Suprapubic skin (tissue), 4 donors: Measurements from ENCODE around the gene TMEM253. TPM values are rescaled to one million over a fixed set of nuclear protein-coding genes. Genes with fewer than 3 reads are reported as not detected.
A peak's percentile ranks its signal among the peaks of the same experiment; 100 is the strongest.

Source experiments
- DNase-seq, 2 donors: peaks; one replicate each; pipeline ENCODE4 v3.0.0-alpha.2; 2019; ENCODE audit warnings: low spot score in 2 of 2
- H3K27ac ChIP-seq: fragments of 200-600 bp; sonication (generic); one replicate; pipeline ENCODE4 v1.5.1; 2019
- H3K27me3 ChIP-seq: fragments of 200-600 bp; sonication (generic); one replicate; pipeline ENCODE4 v1.5.1; 2019
- H3K36me3 ChIP-seq: fragments of 200-600 bp; sonication (generic); one replicate; pipeline ENCODE4 v1.5.1; 2019
- H3K4me1 ChIP-seq: fragments of 200-600 bp; sonication (generic); one replicate; pipeline ENCODE4 v1.5.1; 2019
- H3K4me3 ChIP-seq: fragments of 200-600 bp; sonication (generic); one replicate; pipeline ENCODE4 v1.5.1; 2019; ENCODE audit warnings: mild to moderate bottlenecking
- H3K9me3 ChIP-seq: fragments of 200-600 bp; sonication (generic); one replicate; pipeline ENCODE4 v1.5.1; 2019
- EP300 ChIP-seq: sonication (generic); formaldehyde crosslinking; IDR thresholded peaks from one replicate; pipeline ENCODE4 v1.6.1; 2017; ENCODE audit warnings: antibody characterized with exemption
- POLR2A ChIP-seq, 2 donors: fragments of 450-650 bp; IDR thresholded peaks; one replicate each; pipeline ENCODE4 v1.6.1; 2017; ENCODE audit warnings: antibody characterized with exemption in 2 of 2, mild to moderate bottlenecking in 2 of 2, moderate library complexity in 2 of 2
- POLR2AphosphoS5 ChIP-seq, 3 donors: sonication (generic); formaldehyde crosslinking; IDR thresholded peaks; one replicate each; pipeline ENCODE4 v1.6.1; 2017; ENCODE audit warnings: antibody characterized with exemption in 3 of 3
- WGBS: methylation state at CpG from one replicate; pipeline ENCODE4 v1.1.5; 2018; 5-methylcytosine and 5-hydroxymethylcytosine counted together
- total RNA-seq, 4 donors: library from RNA; depleted of rRNA; stranded (reverse); fragments of >200 nt; gene quantifications; one replicate each; pipeline ENCODE4 v1.1.0, GENCODE V29; 2016
- TF ChIP-seq, protein P1 (sequence below), 2 donors: fragments of 200-600 bp in 1 of 2; fragments of 450-650 bp in 1 of 2; sonication (generic) in 1 of 2; IDR thresholded peaks; one replicate each; pipeline ENCODE4 v1.5.1; 2016 to 2019; ENCODE audit warnings: antibody characterized with exemption in 2 of 2, mild to moderate bottlenecking in 1 of 2, moderate library complexity in 1 of 2

Gene TMEM253
- total RNA-seq, 4 donors from 2014 or later: 0.53 to 2.0 (median 0.83) TPM; not detected in 1

DNA sequence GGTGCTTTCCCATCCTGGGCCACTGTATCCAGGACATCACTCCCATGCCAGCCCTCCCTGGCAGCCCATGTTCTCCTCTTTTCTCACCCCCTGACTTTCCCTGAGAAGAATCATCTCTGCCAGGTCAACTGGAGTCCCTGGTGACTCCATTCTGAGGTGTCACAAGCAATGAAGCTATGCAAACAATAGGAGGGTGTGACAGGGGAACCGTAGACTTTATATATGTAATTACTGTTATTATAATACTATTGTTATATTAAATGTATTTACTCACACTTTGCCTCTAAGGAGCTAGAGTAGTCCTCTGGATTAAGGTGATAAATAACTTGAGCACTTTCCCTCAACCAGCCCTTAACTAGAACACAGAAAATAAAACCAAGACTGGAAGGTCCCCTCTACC, 11.6 kb upstream of the TMEM253 start:
- TF ChIP-seq EP300: no peak
- 53% methylated on average over 1 of the region's 1 CpG for WGBS
- H3K36me3 ChIP-seq: peaks cover 61% of the 10 kb centered on the region
- H3K9me3 ChIP-seq: no peaks in the 10 kb centered on the region
- no peak overlapping the region for H3K27ac ChIP-seq
- DNase-seq: no peak
- H3K4me1 ChIP-seq: peaks cover 32% of the 10 kb centered on the region
- H3K27me3 ChIP-seq: no peaks in the 10 kb centered on the region
- no peak overlapping the region for H3K4me3 ChIP-seq

DNA sequence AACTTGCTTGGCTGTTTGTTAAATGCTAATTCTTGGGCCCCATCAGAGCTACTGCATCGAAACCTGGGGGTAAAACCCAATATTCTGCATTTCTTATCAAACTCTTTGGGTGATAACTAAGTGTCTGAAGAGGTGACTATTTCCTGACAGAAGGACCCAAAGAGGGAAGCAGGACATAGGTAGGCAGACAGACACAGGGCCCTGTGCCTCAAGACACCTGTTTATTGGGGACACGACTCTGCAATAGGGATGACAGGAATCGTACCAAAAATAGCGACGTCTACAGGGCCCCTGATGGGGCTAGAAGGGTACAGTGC, 11.0 kb upstream of the TMEM253 start:
- no peak overlapping the region for H3K4me3 ChIP-seq
- DNase-seq: no peak
- WGBS: 92% methylated on average over 5 of the region's 5 CpGs
- no peak overlapping the region for H3K27ac ChIP-seq
- peaks cover 33% of the 10 kb centered on the region for H3K4me1 ChIP-seq
- H3K9me3 ChIP-seq: no peaks in the 10 kb centered on the region
- TF ChIP-seq EP300 (no peak), POLR2AphosphoS5 (IDR thresholded peaks at IDR 0.05) (no peak), POLR2A (IDR thresholded peaks at IDR 0.05) (no peak)
- TF ChIP-seq, protein P1, sequence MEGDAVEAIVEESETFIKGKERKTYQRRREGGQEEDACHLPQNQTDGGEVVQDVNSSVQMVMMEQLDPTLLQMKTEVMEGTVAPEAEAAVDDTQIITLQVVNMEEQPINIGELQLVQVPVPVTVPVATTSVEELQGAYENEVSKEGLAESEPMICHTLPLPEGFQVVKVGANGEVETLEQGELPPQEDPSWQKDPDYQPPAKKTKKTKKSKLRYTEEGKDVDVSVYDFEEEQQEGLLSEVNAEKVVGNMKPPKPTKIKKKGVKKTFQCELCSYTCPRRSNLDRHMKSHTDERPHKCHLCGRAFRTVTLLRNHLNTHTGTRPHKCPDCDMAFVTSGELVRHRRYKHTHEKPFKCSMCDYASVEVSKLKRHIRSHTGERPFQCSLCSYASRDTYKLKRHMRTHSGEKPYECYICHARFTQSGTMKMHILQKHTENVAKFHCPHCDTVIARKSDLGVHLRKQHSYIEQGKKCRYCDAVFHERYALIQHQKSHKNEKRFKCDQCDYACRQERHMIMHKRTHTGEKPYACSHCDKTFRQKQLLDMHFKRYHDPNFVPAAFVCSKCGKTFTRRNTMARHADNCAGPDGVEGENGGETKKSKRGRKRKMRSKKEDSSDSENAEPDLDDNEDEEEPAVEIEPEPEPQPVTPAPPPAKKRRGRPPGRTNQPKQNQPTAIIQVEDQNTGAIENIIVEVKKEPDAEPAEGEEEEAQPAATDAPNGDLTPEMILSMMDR (IDR thresholded peaks at IDR 0.05): no peak
- H3K36me3 ChIP-seq: peaks cover 58% of the 10 kb centered on the region
- H3K27me3 ChIP-seq: no peaks in the 10 kb centered on the region

DNA sequence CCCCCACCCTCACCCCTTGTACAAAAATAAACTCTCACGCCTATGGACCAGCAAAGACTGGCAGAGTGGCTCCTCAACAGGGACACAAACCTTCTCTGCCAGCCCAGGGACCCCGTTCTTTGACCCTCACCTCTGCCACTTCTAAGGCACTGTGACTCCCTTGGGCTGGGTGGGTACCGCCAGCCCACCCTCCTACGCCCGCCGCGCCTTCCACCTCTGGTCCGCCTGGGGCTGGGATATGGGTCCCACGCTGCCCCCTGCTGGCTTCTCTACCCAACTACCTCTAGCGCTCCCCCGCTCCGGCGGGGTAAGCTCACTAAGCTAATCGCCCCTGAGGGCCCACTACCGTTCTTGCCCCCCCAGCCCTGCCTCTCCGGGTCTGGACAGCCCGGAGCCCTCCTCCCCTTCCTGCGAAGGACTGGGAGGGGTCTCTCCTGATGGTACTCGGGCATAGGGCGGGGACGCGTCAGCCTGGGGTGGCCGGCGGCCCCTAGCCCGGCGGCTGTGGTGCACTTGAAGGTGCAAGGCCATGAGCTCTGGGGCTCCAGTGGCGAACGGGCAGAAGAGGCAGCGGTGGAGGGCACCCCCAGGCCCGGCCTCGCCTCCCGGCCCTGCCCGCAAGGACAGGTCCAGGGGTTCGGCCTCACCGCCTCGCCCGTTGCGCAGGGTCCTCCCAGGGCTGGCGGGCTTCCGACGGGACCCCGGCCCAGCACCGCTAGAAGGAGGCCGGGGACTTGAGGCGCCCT, 10.5 kb upstream of the TMEM253 start:
- TF ChIP-seq, protein P1 (IDR thresholded peaks at IDR 0.05): peak in 1 of 2 donors; percentile 23
- no peak for TF ChIP-seq POLR2A (IDR thresholded peaks at IDR 0.05)
- no peak overlapping the region for H3K4me3 ChIP-seq
- no peaks in the 10 kb centered on the region for H3K27me3 ChIP-seq
- H3K27ac ChIP-seq: no peak overlapping the region
- H3K9me3 ChIP-seq: no peaks in the 10 kb centered on the region
- H3K36me3 ChIP-seq: peaks cover 52% of the 10 kb centered on the region
- DNase-seq: no peak
- WGBS: 84% methylated on average over 26 of the region's 45 CpGs
- H3K4me1 ChIP-seq: peaks cover 28% of the 10 kb centered on the region

DNA sequence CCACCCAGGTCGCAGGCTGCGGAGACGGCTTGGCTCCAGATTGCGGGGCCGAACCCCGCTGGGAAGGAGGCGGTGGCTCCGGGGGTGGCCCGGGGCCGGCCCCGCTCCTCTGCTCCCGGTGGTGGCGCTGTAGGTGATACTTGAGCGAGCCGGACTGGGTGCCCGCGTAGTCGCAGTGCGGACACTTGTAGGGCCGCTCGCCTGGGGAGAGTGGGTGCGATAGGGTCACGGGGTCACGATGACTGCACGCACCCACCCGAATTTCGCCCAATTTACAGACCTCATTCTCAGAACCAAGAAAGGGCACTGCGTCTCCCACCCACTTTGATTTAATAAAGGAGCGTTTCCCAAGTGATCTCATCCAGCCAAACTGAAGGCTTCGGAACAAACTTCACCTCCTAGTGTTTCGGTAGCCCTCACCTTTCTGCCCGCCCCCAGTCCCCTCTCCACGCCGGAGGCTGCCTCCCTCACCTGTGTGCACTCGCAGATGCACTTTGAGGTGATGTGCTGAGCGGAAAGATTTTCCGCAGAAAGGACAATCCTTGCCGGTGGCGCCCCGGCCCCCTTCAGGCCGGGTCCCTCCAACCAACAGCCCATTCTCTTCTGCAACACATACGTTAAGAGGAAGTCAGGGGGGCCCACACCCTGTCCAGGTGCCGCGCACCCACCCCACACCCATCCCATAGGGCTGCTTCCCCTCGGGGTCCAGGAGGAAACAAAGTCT, 9.8 kb upstream of the TMEM253 start:
- peaks cover 46% of the 10 kb centered on the region for H3K36me3 ChIP-seq
- peaks cover 28% of the 10 kb centered on the region for H3K4me1 ChIP-seq

DNA sequence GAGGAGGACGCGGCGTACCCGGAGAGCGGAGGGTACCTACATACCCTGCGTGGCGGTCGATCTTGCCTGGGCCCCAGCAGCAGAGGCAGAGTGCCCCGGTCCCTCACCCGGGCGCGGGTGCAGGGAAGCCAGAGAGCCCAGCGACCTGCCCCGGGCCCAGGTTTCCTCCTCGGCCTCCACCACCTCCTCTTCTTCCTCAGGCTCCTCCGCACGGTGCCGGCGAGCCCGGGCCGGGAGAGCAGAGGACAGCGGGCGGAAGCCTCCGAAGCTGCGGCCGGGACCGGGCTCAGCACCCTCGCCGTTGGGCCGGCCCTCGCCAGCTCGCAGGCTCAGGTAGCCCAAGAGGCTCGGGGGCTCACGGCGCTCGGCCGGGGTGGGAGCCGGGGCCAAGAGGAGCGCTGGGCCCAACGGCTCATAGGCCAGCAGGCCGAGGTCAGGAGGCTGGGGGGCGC, 9.0 kb upstream of the TMEM253 start:
- Histone ChIP-seq H3K9me3 (no peaks in the 10 kb centered on the region), H3K4me1 (peaks cover 35% of the 10 kb centered on the region), H3K27me3 (no peaks in the 10 kb centered on the region), H3K36me3 (peaks cover 46% of the 10 kb centered on the region), H3K27ac (no peak overlapping the region), H3K4me3 (no peak overlapping the region)
- TF ChIP-seq POLR2A (IDR thresholded peaks at IDR 0.05) (no peak), EP300 (no peak), POLR2AphosphoS5 (IDR thresholded peaks at IDR 0.05) (no peak)
- TF ChIP-seq, protein P1 (IDR thresholded peaks at IDR 0.05): no peak
- WGBS: 90% methylated on average over 25 of the region's 42 CpGs
- DNase-seq: no peak

More for the DNA sequence above, 9.8 kb upstream of the TMEM253 start:
- Histone ChIP-seq H3K4me3 (no peak overlapping the region), H3K27me3 (no peaks in the 10 kb centered on the region), H3K27ac (no peak overlapping the region), H3K9me3 (no peaks in the 10 kb centered on the region)
- no peak for TF ChIP-seq POLR2A (IDR thresholded peaks at IDR 0.05)
- 92% methylated on average over 42 of the region's 45 CpGs for WGBS
- no peak for DNase-seq

DNA sequence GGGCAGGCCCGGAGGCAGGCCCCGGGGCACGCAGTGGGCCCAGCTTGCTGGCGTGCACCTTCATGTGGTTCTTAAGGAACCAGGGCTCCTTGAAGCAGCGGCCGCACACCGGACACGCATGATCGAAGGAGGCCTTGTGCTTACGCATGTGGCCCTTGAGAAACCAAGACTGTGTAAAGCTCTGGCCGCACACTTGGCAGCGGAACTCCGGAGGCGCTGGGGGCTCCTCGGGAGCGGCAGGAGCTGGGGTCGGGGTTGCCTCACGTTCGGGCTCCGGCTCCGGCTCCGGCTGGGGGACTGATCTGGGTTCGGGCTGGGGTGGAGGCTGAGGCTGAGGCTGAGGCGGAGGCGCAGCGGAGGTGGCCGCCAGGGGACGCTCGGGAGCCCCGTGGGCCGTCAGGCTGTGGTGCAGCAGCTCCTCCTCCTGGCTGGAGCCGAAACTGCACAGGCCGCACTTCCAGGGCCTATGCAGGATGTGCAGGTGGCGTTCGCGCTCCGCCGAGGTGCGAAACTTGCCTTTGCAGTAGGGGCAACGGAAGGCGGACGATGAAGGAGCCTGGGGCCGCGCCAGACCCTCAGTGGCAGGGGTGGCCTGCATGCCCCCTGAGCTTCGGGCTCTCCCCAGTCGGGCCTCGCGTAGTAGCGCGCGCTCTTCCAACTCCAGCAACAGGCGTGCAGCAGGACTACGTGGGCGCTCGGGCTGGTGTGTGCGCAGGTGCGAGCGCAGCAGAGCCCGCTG, 8.4 kb upstream of the TMEM253 start:
- Histone ChIP-seq H3K4me3 (no peak overlapping the region), H3K27me3 (no peaks in the 10 kb centered on the region), H3K27ac (no peak overlapping the region), H3K9me3 (no peaks in the 10 kb centered on the region), H3K4me1 (peaks cover 37% of the 10 kb centered on the region), H3K36me3 (peaks cover 42% of the 10 kb centered on the region)
- peak; percentile 89 to 90 for DNase-seq
- WGBS: 77% methylated on average over 7 of the region's 59 CpGs
- TF ChIP-seq, protein P1 (IDR thresholded peaks at IDR 0.05): peak; percentile 100
- TF ChIP-seq EP300 (no peak), POLR2A (IDR thresholded peaks at IDR 0.05) (no peak), POLR2AphosphoS5 (IDR thresholded peaks at IDR 0.05) (peak in 2 of 3 donors; percentile 40 to 70)
